Neural progenitor cell (in vitro differentiated cells): Measurements from ENCODE around the gene PRDM9. TPM values are rescaled to one million over a fixed set of nuclear protein-coding genes. Genes with fewer than 3 reads are reported as not detected.

Experiments used
- DNase-seq: peaks from one replicate; pipeline ENCODE4 v3.0.0-alpha.2; 2016; ENCODE audit warnings: low spot score
- H2AFZ ChIP-seq: fragments of 200-600 bp; sonication (generic); replicated peaks from 2 replicates; pipeline ENCODE4 v1.6.1; 2016; ENCODE audit warnings: antibody characterized with exemption
- H3F3A ChIP-seq: fragments of 200-600 bp; sonication (generic); 2 replicates; pipeline ENCODE4 v1.6.1; 2016; ENCODE audit warnings: antibody characterized with exemption, low read depth
- H3K27ac ChIP-seq: fragments of 200-600 bp; sonication (generic); 2 replicates; pipeline ENCODE4 v1.5.1; 2016; ENCODE audit warnings: mild to moderate bottlenecking
- H3K27me3 ChIP-seq: fragments of 200-600 bp; sonication (generic); 2 replicates; pipeline ENCODE4 v1.6.1; 2016; ENCODE audit warnings: mild to moderate bottlenecking, moderate library complexity
- H3K36me3 ChIP-seq: fragments of 200-600 bp; sonication (generic); 2 replicates; pipeline ENCODE4 v1.5.1; 2016
- H3K4me1 ChIP-seq: fragments of 200-600 bp; sonication (generic); 2 replicates; pipeline ENCODE4 v1.6.1; 2016; ENCODE audit warnings: mixed run types
- H3K4me2 ChIP-seq: fragments of 200-600 bp; sonication (generic); 2 replicates; pipeline ENCODE4 v1.6.1; 2016
- H3K4me3 ChIP-seq: fragments of 200-600 bp; sonication (generic); 2 replicates; pipeline ENCODE4 v1.5.1; 2016
- H3K79me2 ChIP-seq: fragments of 200-600 bp; sonication (generic); 2 replicates; pipeline ENCODE4 v1.6.1; 2016; ENCODE audit warnings: low read depth
- H3K9ac ChIP-seq: fragments of 200-600 bp; sonication (generic); 2 replicates; pipeline ENCODE4 v1.6.1; 2016
- H3K9me3 ChIP-seq: fragments of 200-600 bp; sonication (generic); 2 replicates; pipeline ENCODE4 v1.5.1; 2016; ENCODE audit warnings: low read depth
- H4K20me1 ChIP-seq: fragments of 200-600 bp; sonication (generic); 2 replicates; pipeline ENCODE4 v1.6.1; 2016; ENCODE audit warnings: low read depth
- H3K27ac Mint-ChIP-seq: 3 replicates; pipeline ENCODE4 v1.8.0; 2021; ENCODE audit warnings: mixed read lengths
- H3K27me3 Mint-ChIP-seq: 2 replicates; pipeline ENCODE4 v1.8.0; 2022; ENCODE audit warnings: low read depth, mild to moderate bottlenecking, inconsistent platforms, moderate library complexity, mixed read lengths; ENCODE audit not compliant: insufficient read depth
- H3K36me3 Mint-ChIP-seq: 3 replicates; pipeline ENCODE4 v1.8.0; 2021; ENCODE audit warnings: mixed read lengths
- H3K4me1 Mint-ChIP-seq: 3 replicates; pipeline ENCODE4 v1.8.0; 2021; ENCODE audit warnings: mixed read lengths
- H3K4me3 Mint-ChIP-seq: 3 replicates; pipeline ENCODE4 v1.8.0; 2021; ENCODE audit warnings: mild to moderate bottlenecking, moderate library complexity, mixed read lengths
- H3K9me3 Mint-ChIP-seq: 3 replicates; pipeline ENCODE4 v1.8.0; 2020; ENCODE audit warnings: mixed read lengths
- EZH2 ChIP-seq: fragments of 200-600 bp; sonication (generic); IDR thresholded peaks from 2 replicates; pipeline ENCODE4 v1.6.1; 2017; ENCODE audit warnings: antibody characterized with exemption, mild to moderate bottlenecking, moderate library complexity
- EZH2phosphoT487 ChIP-seq: fragments of 200-600 bp; sonication (generic); IDR thresholded peaks from 2 replicates; pipeline ENCODE4 v1.6.1; 2017; ENCODE audit warnings: antibody characterized with exemption
- total RNA-seq: library from RNA; depleted of rRNA; stranded (reverse); fragments of >200 nt; gene quantifications from 2 replicates; pipeline ENCODE4 v1.2.3, GENCODE V29; 2015; ENCODE audit warnings: low replicate concordance
- TF ChIP-seq, protein P1 (sequence below): fragments of 200-600 bp; sonication (generic); IDR thresholded peaks from 2 replicates; pipeline ENCODE4 v1.5.1; 2017; ENCODE audit warnings: antibody characterized with exemption, mild to moderate bottlenecking

The PRDM9 gene
- total RNA-seq, 1 donor from 2014 or later = not detected

DNA sequence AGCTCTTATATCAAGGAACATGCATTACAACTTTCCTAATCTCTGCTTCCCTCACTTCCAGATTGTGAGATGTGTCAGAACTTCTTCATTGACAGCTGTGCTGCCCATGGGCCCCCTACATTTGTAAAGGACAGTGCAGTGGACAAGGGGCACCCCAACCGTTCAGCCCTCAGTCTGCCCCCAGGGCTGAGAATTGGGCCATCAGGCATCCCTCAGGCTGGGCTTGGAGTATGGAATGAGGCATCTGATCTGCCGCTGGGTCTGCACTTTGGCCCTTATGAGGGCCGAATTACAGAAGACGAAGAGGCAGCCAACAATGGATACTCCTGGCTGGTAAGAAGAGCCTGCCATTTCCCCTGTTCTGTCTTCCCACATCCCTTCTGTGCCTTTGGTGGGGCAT lies 15.1 kb downstream of the PRDM9 start:
- no peak overlapping the region for H3K4me3 ChIP-seq
- no peaks in the 10 kb centered on the region for H3K79me2 ChIP-seq
- H3K4me1 ChIP-seq = no peaks in the 10 kb centered on the region
- H3K4me1 Mint-ChIP-seq = no peaks in the 10 kb centered on the region
- no peaks in the 10 kb centered on the region for H4K20me1 ChIP-seq
- H3K27ac Mint-ChIP-seq = no peak overlapping the region
- peaks cover 7% of the 10 kb centered on the region for H3K9me3 Mint-ChIP-seq
- TF ChIP-seq EZH2 (no peak), EZH2phosphoT487 (no peak)
- TF ChIP-seq, protein P1, sequence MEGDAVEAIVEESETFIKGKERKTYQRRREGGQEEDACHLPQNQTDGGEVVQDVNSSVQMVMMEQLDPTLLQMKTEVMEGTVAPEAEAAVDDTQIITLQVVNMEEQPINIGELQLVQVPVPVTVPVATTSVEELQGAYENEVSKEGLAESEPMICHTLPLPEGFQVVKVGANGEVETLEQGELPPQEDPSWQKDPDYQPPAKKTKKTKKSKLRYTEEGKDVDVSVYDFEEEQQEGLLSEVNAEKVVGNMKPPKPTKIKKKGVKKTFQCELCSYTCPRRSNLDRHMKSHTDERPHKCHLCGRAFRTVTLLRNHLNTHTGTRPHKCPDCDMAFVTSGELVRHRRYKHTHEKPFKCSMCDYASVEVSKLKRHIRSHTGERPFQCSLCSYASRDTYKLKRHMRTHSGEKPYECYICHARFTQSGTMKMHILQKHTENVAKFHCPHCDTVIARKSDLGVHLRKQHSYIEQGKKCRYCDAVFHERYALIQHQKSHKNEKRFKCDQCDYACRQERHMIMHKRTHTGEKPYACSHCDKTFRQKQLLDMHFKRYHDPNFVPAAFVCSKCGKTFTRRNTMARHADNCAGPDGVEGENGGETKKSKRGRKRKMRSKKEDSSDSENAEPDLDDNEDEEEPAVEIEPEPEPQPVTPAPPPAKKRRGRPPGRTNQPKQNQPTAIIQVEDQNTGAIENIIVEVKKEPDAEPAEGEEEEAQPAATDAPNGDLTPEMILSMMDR = no peak
- no peaks in the 10 kb centered on the region for H3K36me3 ChIP-seq
- no peak overlapping the region for H3K4me3 Mint-ChIP-seq
- H3K4me2 ChIP-seq = no peak overlapping the region
- no peak overlapping the region for H3K9ac ChIP-seq
- no peaks in the 10 kb centered on the region for H3K9me3 ChIP-seq
- no peak overlapping the region for H2AFZ ChIP-seq
- no peak overlapping the region for H3K27ac ChIP-seq
- H3K36me3 Mint-ChIP-seq = no peaks in the 10 kb centered on the region
- H3F3A ChIP-seq = no peaks in the 10 kb centered on the region
- no peak for DNase-seq
- no peaks in the 10 kb centered on the region for H3K27me3 ChIP-seq
- no peaks in the 10 kb centered on the region for H3K27me3 Mint-ChIP-seq

DNA sequence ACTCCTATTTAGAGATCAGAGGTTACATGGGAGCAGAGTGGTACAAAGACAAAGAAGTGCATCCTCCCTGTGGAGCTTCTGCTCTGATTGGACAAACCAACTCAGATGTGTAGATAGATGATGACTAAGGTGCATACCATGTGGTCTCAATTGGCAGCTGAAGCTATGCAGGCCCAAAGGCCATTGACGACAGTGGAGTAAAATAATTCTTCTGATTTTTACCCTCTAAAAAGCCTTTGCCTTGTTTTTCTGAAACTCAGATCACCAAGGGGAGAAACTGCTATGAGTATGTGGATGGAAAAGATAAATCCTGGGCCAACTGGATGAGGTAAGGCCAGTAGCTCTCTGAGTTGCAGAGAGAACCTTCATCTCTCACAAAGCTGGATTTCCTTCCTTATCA lies 15.6 kb downstream of the PRDM9 start:
- H3K4me3 ChIP-seq = no peak overlapping the region
- Mint-ChIP-seq H3K4me3 (no peak overlapping the region), H3K27me3 (no peaks in the 10 kb centered on the region), H3K9me3 (peaks cover 9% of the 10 kb centered on the region), H3K36me3 (no peaks in the 10 kb centered on the region), H3K4me1 (no peaks in the 10 kb centered on the region), H3K27ac (no peak overlapping the region)
- no peaks in the 10 kb centered on the region for H4K20me1 ChIP-seq
- no peaks in the 10 kb centered on the region for H3K4me1 ChIP-seq
- TF ChIP-seq EZH2 (no peak), EZH2phosphoT487 (no peak)
- TF ChIP-seq, protein P1 = no peak
- H3K27ac ChIP-seq = no peak overlapping the region
- no peak for DNase-seq
- H3K79me2 ChIP-seq = no peaks in the 10 kb centered on the region
- no peaks in the 10 kb centered on the region for H3K27me3 ChIP-seq
- no peak overlapping the region for H2AFZ ChIP-seq
- no peaks in the 10 kb centered on the region for H3K36me3 ChIP-seq
- H3K9ac ChIP-seq = no peak overlapping the region
- H3K9me3 ChIP-seq = no peaks in the 10 kb centered on the region
- no peak overlapping the region for H3K4me2 ChIP-seq
- no peaks in the 10 kb centered on the region for H3F3A ChIP-seq

DNA sequence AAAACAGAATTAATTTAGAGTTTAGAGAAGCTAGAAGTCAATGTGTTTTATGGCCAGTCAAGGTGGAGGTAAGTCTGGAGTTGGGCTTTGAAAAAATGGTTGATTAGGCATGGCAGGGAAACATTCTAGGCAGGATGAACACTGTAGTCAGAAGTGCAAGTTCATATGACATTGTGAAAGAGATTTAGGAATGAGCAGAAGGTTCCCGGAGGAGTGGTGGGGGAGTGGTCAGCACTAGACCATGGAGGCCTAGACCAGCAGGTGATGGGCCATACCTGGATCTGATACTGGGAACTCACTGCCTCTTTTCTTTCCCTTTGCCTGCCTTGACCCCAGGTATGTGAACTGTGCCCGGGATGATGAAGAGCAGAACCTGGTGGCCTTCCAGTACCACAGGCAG lies 16.6 kb downstream of the PRDM9 start:
- Mint-ChIP-seq H3K36me3 (no peaks in the 10 kb centered on the region), H3K27me3 (no peaks in the 10 kb centered on the region), H3K4me3 (no peak overlapping the region), H3K9me3 (peaks cover 9% of the 10 kb centered on the region), H3K27ac (no peak overlapping the region), H3K4me1 (no peaks in the 10 kb centered on the region)
- Histone ChIP-seq H3K9me3 (no peaks in the 10 kb centered on the region), H3K27ac (no peak overlapping the region), H4K20me1 (no peaks in the 10 kb centered on the region), H3K4me2 (no peak overlapping the region), H3K79me2 (no peaks in the 10 kb centered on the region), H3K4me3 (no peak overlapping the region), H3K4me1 (no peaks in the 10 kb centered on the region), H3K36me3 (no peaks in the 10 kb centered on the region), H3K9ac (no peak overlapping the region), H3F3A (no peaks in the 10 kb centered on the region), H2AFZ (no peak overlapping the region), H3K27me3 (no peaks in the 10 kb centered on the region)
- DNase-seq = no peak
- TF ChIP-seq, protein P1 = no peak
- no peak for TF ChIP-seq EZH2
- no peak for TF ChIP-seq EZH2phosphoT487
